Medulla oblongata (tissue), 1 donor: ENCODE results near the gene CGB2.
"Not testable (repeated sequence)": the region's sequence is repeated elsewhere in the genome, so short reads cannot be mapped to it uniquely, and the experiment has no call there.

ENCODE experiments used
- DNase-seq: peaks from one replicate; pipeline ENCODE4 v3.0.0-alpha.2; 2015; ENCODE audit errors: extremely low spot score

The CGB2 gene

DNA sequence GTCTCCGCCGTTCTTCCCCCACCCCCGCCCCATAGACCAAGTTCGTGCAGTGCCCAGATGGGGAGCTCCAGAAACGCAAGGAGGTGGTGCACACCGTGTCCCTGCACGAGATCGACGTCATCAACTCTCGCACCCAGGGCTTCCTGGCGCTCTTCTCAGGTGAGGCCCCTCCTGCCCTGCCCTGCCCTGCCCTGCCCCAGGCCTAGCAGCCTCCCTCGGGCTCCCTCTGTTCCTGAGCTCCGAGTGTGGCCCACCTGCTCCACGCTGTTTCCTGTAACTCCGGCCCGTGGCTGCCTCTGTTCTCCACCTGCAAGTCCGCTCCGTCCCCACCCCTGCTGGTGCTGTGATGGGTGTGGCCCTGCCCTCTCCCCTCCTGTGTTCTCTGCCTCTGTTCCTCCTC is 21.2 kb upstream of the CGB2 start:
- no peak for DNase-seq

DNA sequence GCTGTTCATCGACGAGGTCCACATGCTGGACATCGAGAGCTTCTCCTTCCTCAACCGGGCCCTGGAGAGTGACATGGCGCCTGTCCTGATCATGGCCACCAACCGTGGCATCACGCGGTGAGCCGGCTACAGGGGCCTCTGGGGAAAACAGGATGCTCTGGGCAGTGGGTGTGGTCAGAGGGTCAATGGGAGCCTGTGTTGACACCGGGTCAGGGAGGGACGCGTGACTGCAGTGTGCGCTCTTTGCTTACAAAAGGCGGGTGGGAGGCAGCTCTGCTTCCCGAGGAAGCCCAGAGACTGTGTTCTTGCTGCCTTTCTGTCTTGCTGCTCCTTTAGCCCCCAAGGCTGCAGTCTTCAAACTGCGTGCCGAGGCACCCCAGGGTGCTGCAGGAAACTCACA is 20.5 kb upstream of the CGB2 start:
- no peak for DNase-seq

DNA sequence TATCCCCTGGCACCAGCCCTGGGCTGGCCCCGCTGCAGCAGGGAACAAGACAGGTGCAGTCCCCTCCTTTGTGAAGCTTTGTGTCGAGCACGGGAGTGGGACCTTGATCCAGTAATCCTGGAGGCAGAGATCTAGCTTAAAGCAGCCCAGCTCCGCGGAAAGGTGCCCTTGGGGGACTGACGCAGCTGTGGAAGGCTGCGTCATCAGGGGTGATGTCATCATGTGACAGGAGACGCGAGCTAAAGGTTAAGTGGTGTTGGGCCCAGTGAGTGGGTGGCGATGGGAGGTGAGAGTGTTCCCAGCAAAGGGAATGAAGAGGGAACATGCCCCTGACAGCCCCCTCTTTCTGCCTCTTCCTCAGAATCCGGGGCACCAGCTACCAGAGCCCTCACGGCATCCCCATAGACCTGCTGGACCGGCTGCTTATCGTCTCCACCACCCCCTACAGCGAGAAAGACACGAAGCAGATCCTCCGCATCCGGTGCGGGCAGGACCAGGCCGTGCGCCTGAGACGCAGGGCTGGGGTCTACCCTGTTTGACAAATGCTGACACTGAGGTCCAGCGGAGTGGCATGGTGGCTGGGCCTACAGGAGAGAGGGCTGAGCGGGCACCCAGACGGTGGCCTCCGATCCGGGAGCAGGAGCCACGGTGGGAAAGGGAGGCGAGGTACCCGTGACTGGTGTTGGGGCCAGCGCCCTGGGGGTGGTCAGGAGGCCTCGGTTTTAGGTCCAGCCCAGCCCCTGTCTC is 17.4 kb upstream of the CGB2 start:
- no peak for DNase-seq

DNA sequence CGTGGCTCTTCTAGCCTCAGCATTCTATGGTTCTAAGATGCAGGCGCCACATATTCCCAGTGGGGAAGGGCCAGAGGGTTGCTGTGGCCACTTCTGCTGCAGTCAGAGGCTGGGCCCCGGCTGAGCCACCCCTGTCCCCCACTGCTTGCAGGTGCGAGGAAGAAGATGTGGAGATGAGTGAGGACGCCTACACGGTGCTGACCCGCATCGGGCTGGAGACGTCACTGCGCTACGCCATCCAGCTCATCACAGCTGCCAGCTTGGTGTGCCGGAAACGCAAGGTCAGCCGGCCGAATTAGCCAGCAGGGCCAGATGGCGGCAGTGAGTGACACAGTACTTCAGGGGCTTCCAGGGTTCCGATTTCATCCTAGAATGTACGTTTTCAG is 16.8 kb upstream of the CGB2 start:
- DNase-seq = no peak

DNA sequence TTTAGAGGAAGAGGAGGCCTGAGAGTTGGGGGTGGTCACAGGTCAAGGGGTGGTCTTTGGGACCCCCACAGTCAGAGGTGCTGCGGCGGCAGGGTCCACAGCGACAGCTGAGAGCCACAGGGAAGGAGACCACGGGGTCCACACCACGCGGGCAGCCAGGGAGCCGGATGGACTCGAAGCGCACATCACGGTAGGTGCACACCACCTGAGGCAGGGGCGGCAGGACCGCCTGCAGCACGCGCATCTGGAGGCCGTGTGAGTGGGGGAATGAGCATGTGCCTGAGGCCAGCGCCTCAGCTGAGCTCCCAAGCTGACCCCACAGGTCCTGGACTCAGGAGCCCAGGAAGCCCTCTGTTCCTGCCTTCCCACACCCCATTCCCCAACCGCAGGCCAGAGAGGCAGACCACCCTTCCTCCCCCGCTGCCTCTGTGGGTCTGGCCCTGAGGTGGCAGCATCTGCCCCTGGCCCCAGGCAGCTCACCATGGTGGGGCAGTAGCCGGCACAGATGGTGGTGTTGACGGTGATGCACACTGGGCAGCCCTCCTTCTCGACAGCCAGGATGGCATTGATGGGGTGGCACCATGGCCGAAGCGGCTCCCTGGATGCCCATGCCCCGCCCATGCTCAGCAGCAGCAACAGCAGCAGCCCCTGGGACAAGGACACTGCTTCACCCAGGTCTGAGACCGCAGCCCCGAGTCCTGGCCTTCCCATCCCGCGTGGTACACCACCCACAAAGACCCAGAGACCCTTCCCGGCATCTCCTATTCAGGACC is 15.4 kb upstream of the CGB2 start:
- no peak for DNase-seq

DNA sequence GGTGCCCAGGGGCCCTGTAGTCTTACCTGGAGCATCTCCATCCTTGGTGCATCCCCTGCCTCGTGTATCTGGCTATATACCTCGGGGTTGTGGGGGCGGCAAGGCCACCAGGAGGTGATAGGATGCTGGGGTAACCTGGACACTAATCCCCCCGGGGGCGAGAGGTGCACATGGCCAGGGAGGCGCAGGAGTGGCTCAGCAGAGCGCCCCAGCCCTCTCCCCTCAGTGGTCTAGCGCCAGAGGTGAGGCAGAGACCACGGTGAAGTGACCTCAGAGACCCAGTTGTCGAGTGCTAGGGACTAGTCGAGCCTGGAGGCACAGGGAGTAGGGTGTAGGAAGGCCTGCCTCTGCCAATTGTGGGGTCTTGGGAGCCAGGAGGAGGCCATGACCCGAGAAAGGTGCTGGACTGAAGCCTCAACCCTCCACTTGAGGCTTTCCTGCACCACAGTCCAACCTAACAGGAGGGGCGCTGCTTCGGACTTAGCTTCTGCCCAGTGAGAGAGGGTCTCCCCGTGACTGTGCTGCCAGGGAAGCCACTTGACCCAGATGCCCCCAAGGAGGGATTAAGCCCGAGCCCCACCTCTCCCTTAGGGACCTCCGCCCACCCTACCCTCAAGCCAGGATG is 14.5 kb upstream of the CGB2 start, which contains the start of gene LHB:
Gene LHB (minus strand): TSS at position 51 of the 625 bp plus-strand sequence. CDS start 10 bp downstream, at position 41.
- DNase-seq = no peak

DNA sequence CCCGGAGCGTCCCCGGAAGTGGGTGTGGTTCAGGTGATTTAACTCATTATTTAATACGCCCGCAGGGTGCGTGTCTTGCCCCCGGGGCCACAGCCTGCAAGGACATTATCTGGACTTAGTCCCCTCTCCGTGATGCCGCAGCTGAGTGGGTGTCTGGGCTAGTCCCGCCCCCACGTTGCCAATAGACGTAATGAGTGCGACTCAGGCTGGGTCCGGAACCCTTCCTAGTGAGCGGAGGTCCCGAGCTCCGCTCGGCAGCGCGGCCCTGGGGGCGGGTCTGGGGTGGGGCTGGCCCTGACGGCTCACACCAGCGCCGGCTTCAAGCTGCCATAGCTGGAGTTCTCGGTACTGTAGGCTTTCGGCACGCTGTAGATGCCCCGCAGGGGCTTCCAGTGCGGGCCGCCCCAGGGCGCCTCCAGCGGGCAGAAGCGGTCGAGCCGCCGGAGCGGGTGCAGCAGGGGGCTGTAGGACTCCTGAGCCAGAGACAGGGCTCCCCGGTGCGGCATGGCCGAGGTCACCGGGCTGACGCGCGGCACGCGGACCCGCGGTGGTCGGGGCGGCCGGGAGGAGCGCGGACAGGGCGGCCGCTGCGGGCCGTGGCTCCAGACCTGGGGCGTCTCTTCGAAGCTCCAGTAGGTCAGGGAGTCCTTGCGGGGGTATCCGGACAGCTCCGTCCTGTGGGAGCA is 13.9 kb upstream of the CGB2 start:
- DNase-seq = no peak

DNA sequence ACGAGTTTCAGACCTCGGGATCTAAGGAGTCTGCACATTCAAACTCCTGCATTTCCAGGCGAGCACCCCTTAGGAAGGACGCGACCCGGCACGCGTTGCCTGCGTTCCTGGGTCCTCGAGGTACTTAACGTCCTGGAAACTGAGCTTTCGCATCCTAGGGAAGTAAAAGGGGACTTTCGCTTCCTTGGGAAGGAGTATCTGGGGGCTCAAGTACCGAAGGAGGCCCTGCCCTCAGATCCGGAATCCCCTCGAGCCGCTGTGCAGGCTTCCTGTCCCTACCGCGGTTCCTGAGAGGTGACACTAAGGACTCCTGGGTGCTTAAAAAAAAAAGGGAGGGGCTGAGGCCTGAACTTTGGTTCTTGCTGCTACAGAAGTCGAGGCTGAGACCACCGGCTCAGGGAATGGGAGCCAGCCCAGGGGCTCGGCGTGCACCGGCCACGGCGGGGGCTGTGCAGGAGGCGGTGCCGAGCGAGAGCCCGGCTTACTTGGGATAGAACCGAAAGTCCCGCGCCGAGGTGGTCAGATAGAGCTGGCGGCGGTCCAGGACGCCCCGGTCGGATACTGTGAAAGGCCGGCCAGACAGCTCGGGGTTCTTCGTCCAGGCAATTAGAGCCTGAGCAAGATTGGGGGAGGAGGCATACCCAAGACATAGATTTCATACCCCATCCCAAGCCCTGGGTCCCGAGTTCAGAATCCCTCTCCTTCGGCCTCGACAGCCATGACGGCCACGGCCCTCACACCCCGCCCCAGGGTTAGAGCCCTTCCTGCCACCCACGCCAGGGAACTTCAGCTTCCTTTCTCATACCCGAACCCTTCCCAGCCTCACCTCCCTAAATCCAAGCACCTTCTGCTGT is 13.1 kb upstream of the CGB2 start:
- not testable (repeated sequence) for DNase-seq

DNA sequence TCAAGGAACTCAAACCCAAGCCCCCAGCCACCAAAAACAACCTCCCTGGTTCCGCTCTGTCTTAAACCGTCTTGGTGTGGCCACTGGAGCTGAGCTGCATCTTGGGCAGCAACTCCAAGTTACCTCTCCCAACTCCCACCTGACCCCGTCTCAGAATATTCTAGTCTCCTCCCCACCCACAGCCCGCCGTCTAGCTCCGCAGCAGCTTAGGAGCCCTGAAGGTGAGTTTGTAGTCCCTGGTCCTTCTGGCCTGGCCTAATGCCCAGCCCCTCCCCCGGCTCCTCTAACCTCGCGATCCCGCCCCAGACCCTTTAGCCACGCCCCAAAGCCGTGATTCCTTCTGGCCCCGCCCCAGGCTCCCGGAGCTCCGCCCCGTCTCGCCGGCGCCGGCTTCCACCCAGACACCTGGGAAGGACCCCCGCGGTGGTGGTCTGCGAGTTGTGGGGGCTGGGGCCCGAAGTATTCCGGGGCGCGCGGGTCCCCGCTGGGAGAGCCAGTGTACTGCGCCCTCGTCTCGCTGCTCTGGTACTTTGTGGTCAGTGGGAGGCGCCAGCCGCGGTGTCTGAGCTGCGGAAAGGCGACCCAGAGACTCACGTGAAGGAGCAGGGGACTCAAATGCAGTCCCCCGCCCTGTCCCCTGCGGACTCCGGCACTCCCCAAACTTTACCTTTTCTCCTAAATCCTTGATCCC is 12.3 kb upstream of the CGB2 start:
- peak; percentile 39 for DNase-seq

DNA sequence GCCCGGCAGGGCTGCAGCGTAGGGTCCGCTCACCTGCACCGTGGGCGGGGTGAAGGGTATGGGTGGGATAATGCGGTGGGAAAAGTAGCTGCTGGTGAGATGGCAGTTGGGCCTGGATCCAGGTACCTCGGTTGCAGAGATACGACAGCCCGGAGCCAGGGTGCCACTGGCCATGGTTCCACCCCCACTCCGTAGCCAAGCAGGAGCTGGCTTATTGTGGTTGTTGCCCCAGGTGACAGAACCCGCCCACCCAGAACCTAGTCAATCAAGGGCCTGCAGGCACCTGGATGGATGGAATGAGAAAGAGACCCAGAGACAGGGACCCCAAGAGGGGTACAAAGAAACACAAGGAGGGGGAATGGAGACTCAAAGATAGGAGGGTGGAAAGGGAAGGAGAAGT is 11.3 kb upstream of the CGB2 start:
- DNase-seq = no peak

DNA sequence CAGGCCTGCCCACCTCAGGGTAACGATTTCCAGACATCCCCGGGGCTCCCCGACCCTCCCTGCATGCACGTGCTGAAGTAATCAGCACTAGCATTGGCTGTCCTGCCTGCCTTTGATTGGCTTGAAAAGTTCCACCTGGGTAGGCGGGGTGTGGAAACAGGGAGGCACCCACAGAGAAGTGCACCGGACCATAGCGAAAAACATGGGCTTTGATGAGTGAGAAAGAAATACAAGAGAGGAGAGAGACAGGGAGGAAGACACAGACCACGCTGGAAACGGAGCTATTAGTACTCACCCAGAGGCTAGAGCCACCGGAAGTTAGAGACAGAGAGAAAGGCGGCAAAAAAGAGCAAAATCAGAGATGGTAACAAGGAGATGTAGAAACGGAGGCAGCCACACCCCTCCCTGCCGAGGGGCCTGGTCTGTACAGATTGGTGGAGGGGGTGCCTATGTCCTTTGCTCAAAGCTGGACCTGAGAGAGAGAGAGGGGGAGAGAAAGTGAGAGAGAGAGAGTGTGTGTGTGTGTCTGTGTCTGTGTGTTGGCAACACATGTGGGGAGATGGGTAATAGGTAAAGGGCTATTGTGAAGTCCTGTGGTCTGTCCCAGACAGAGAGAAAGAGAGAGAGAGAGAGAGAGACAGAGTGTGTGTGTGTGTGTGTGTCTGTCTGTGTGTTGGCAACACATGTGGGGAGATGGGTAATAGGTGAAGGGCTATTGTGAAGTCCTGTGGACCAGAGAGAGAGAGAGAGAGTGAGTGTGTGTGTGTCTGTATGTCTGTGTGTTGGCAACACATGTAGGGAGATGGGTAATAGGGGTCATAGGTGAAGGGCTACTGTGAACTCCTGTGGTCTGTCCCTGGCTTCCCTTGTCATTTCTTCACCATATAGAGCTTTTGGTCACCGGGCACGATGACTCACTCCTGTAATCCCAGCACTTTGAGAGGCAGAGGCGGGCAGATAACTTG is 10.5 kb upstream of the CGB2 start:
- no peak for DNase-seq

DNA sequence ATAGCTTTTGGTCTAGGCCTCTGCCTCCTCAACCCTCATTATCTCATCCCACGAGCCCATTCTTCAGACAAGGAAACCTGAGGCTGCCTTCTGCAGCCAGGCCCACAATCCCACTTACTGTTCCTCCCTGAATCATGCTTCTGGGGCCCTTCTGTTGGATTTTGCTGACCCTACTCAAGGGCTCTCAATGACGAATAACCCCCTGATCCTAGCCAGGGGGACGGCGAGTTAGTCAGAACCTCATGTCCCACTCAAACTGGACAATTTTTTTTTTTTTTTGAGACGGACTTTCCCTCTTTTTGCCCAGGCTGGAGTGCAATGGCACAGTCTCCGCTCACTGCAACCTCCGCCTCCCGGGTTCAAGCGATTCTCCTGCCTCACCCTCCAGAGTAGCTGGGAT is 9.6 kb upstream of the CGB2 start:
- DNase-seq = no peak

DNA sequence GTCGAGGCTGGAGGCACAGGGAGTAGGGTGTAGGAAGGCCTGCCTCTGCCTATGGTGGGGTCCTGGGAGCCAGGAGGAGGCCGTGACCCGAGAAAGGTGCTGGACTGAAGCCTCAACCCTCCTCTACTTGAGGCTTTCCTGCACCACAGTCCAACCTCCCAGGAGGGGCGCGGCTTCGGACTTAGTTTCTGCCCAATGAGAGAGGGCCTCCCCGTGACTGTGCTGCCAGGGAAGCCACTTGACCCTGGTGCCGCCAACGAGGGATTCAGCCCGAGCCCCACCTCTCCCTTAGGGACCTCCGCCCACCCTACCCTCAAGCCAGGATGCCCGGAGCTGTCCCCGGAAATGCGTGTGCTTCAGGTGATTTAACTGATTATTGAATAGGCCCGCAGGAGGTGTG is 7.5 kb upstream of the CGB2 start, which contains the start of gene CGB3:
Gene CGB3 (minus strand): TSS at position 101 of the 400 bp plus-strand sequence. CDS start 362 bp downstream, outside the sequence.
- not testable (repeated sequence) for DNase-seq

DNA sequence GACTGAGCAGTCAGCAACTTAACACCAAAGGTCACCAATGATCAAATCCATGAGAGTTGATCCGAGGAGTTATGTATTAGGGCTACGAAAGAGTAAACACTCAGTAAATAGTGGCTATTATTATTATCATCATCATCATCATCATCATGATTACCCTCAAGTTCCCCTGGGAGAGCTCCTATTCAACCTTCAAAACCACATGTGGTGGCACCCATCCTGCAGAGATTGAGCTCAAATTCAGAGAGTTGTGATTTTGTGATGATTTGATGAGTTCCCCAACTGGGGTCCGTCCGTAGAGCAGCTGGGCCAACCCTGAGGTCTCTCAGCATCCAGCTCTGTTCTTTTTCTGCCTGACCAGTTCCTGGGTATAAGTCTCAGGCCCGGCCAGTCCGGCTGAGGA is 6.6 kb upstream of the CGB2 start:
- not testable (repeated sequence) for DNase-seq

DNA sequence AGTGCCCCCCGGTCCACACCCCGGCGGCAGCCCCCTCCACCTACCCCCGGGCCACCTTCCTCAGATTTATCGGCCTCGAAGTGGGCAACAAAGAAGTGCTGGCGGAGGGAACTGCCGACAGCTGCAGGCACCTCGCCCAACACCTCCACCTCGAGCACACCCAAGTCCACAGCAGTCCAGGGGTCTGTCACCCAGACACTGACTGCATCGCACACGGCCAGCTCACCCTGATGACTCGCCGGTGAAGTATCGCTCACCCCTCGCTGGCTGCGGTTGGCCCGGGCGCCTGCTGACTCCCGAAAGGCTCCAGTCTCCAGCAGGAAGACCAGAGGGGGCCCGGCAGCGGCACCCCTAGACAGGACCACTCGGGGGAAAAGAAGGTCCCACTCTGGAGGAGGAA is 6.1 kb upstream of the CGB2 start:
- not testable (repeated sequence) for DNase-seq

DNA sequence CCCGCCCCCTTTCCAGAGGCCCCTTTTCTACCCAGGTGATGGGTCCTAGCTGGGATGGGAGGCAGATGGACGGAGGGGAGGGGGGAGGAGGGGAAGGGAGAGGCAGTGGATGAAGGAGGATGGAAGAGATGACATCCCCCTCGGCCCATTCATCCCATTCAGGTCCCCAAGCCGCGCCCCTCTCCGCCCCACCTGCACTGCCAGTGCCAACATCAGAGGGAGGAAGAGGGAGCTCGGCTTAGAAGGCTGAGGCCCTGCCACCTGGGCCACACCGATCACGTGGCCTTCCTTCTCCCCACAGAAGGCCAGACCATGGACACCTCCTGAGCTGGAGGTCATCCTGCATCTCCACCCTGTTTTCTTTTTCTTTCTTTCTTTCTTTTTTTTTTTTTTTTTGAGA is 3.0 kb upstream of the CGB2 start:
- not testable (repeated sequence) for DNase-seq

DNA sequence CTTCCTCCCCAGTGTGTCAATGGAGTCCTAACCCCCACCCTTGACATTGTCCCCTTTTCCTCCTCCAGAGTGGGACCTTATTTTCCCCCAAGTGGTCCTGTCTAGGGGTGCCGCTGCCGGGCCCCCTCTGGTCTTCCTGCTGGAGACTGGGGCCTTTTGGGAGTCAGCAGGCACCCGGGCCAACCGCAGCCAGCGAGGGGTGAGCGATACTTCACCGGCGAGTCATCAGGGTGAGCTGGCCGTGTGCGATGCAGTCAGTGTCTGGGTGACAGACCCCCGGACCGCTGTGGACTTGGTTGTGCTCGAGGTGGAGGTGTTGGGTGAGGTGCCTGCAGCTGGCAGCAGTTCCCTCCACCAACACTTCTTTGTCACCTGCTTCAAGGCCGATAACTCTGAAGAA is 1.9 kb upstream of the CGB2 start:
- not testable (repeated sequence) for DNase-seq

DNA sequence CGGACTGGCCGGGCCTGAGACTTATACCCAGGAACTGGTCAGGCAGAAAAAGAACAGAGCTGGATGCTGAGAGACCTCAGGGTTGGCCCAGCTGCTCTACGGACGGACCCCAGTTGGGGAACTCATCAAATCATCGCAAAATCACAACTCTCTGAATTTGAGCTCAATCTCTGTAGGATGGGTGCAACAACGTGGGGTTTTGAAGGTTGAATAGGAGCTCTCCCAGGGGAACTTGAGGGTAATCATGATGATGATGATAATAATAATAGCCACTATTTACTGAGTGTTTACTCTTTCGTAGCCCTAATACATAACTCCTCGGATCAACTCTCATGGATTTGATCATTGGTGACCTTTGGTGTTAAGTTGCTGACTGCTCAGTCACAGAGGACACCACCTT is 1.4 kb upstream of the CGB2 start:
- DNase-seq = not testable (repeated sequence)

DNA sequence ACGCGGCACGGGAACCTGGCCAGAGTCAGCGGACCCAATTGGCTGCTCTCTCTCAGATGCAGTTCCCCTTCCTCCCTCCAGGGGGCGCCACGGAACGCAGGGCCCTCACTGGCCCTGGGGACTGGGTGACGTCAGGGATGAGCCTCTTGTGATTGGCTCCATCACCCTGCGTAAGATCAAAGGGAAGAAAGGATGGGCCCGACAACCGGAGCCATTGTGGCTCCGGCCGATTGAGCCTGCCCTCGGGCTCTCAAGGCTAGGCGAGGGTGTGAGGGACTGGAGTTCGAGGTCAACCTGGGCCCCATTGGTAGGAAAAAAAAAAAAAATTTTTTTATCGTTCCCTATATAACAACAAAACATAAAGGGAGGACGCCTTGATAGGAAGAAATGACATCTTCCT is 5.1 kb downstream of the CGB2 start, which contains the start of gene CGB1:
Gene CGB1 (minus strand): TSS at position 81 of the 400 bp plus-strand sequence. CDS start 184 bp downstream, outside the sequence.
- not testable (repeated sequence) for DNase-seq
